Kidney (tissue), 14 donors: ENCODE data around the gene RUNX1. TPM values are rescaled to one million over a fixed set of nuclear protein-coding genes. Genes with fewer than 3 reads are reported as not detected.
A peak's percentile ranks its signal among the peaks of the same experiment; 100 is the strongest.

ENCODE experiments used
- DNase-seq, 5 donors: peaks; one replicate each; pipeline ENCODE4 v3.0.0-alpha.2; 2013 to 2020
- FAIRE-seq: peaks from 2 replicates; lab custom pipeline; 2012; peaks lifted over from hg19 to GRCh38; lab: Jason Lieb, UNC
- H3K27ac ChIP-seq, 2 donors: one replicate each; pipeline ENCODE4 v1.7.0; 2013; ENCODE audit warnings: low read depth in 2 of 2, low read length in 2 of 2, inconsistent platforms in 1 of 2
- H3K27me3 ChIP-seq: one replicate; pipeline ENCODE4 v1.7.1; 2013; ENCODE audit warnings: low read length, inconsistent platforms; ENCODE audit not compliant: control insufficient read depth, insufficient read depth
- H3K36me3 ChIP-seq, 3 donors: one replicate each; pipeline versions ENCODE4 v1.7.0 to v1.7.1; 2013; ENCODE audit warnings: low read length in 3 of 3, control low read depth in 1 of 3, inconsistent platforms in 1 of 3; ENCODE audit not compliant: insufficient read depth in 3 of 3, control insufficient read depth in 2 of 3
- H3K4me1 ChIP-seq, 3 donors: one replicate each; pipeline versions ENCODE4 v1.7.0 to v1.7.1; 2013; ENCODE audit warnings: low read length in 3 of 3, inconsistent platforms in 1 of 3, low read depth in 1 of 3; ENCODE audit not compliant: control insufficient read depth in 2 of 3, insufficient read depth in 2 of 3
- H3K4me3 ChIP-seq, 3 donors: one replicate each; pipeline versions ENCODE4 v1.7.0 to v1.8.1; 2013; ENCODE audit warnings: low read length in 3 of 3, control low read depth in 1 of 3, inconsistent platforms in 1 of 3
- H3K9ac ChIP-seq, 3 donors: one replicate each; pipeline versions ENCODE4 v1.7.0 to v1.7.1; 2013; ENCODE audit warnings: low read length in 3 of 3, control low read depth in 1 of 3, inconsistent platforms in 1 of 3
- H3K9me3 ChIP-seq, 3 donors: one replicate each; pipeline versions ENCODE4 v1.7.0 to v1.7.1; 2013; ENCODE audit warnings: low read length in 3 of 3, control low read depth in 1 of 3, inconsistent platforms in 1 of 3; ENCODE audit not compliant: control insufficient read depth in 2 of 3, insufficient read depth in 1 of 3
- CTCF ChIP-seq: IDR thresholded peaks from 3 replicates; pipeline ENCODE4 v1.5.1; 2012; ENCODE audit warnings: mild to moderate bottlenecking, moderate library complexity, borderline replicate concordance; ENCODE audit not compliant: insufficient read depth; ENCODE audit errors: extremely low read depth
- intact Hi-C: fragments of 100-400 bp; cut with DNase I; formaldehyde crosslinking; loops from one replicate; pipeline ENCODE4 v1.11.1; 2022
- polyA plus RNA-seq: library from polyadenylated mRNA; stranded (reverse); fragments of 350-450 nt; fragmentation: Illumina TruSeq; extraction: RNeasy Lipid Tissue Mini Kit (QIAGEN cat#74804); gene quantifications from one replicate; pipeline ENCODE4 v1.2.3, GENCODE V29; 2014; ENCODE audit warnings: low read depth, low replicate concordance; ENCODE audit not compliant: insufficient read depth
- total RNA-seq: library from RNA; stranded (reverse); fragmentation: NEBNext Ultra II Directional; extraction: Animal tissue kit (Norgen Biotek cat#: 25700); gene quantifications from one replicate; pipeline ENCODE4 v1.2.1, GENCODE V29; 2021
- donor health status: control.
- donor health status: control.
- donor health status: control.
- donor health status: control.
- donor health status: control.
- donor health status: DM: yes; HTN: yes; CAD: no.
- donor health status: Normal renal cell carcinoma (clear cell type).

RUNX1 gene
- total and polyA plus RNA-seq, 2 donors from 2014 or later, result 1.3 to 58.0 TPM

- TF ChIP-seq CTCF, result no peak
- Histone ChIP-seq H3K27ac (no peak overlapping the region), H3K27me3 (no peaks in the 10 kb centered on the region), H3K9ac (no peak overlapping the region), H3K4me1 (no peaks in the 10 kb centered on the region), H3K36me3 (no peaks in the 10 kb centered on the region), H3K4me3 (no peak overlapping the region), H3K9me3 (no peaks in the 10 kb centered on the region)
- no peak for FAIRE-seq
- intact Hi-C loops, result no loop called here
- no peak for DNase-seq
Measured at GRCh38 chr21:35041122-35041521, 8.0 kb downstream of the RUNX1 start.

GRCh38 chr21:35039595-35040289 lies 9.4 kb downstream of the RUNX1 start:
- no peaks in the 10 kb centered on the region for H3K4me1 ChIP-seq
- no peaks in the 10 kb centered on the region for H3K36me3 ChIP-seq
- no peaks in the 10 kb centered on the region for H3K9me3 ChIP-seq
- TF ChIP-seq CTCF, result no peak
- FAIRE-seq (no peak), DNase-seq (peak in 1 of 5 donors; percentile 37)
- H3K27me3 ChIP-seq, result no peaks in the 10 kb centered on the region
- intact Hi-C loops, result no loop called here
- H3K9ac ChIP-seq, result no peak overlapping the region
- H3K4me3 ChIP-seq, result no peak overlapping the region
- H3K27ac ChIP-seq, result no peak overlapping the region

GRCh38 chr21:35038772-35039319 lies 10.3 kb downstream of the RUNX1 start:
- FAIRE-seq, result no peak
- TF ChIP-seq CTCF, result no peak
- no peak overlapping the region for H3K27ac ChIP-seq
- intact Hi-C loops, result no loop called here
- no peaks in the 10 kb centered on the region for H3K27me3 ChIP-seq
- no peaks in the 10 kb centered on the region for H3K9me3 ChIP-seq
- no peaks in the 10 kb centered on the region for H3K4me1 ChIP-seq
- no peak overlapping the region for H3K4me3 ChIP-seq
- H3K36me3 ChIP-seq, result no peaks in the 10 kb centered on the region
- no peak for DNase-seq
- H3K9ac ChIP-seq, result no peak overlapping the region
